ENCODE data around the gene MSI2. TPM values are rescaled to one million over a fixed set of nuclear protein-coding genes. Genes with fewer than 3 reads are reported as not detected.

The MSI2 gene
- total and polyA plus RNA-seq, 12 donors: 25.5 to 135 (median 121) TPM

DNA sequence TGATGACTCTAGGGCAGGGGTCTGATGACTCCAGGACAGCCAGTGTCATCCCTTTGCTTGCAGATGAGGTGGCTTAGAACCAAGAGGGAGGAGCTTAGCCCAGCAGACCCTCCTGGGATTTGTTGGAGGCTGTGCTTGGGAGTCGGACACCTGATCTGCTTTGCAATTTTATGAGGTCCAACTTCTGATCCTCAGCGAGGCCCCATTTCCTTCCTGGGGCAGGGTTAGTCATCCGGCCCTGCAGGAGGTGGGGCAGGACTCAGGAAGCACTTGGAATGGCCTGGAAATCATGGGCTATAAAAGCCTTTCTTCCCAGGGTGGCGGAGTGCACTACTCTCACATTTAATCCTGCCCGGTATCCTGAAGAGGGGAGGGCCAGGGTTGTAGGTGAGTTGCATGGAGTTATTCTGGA lies 168.5 kb downstream of the MSI2 start:
- Histone ChIP-seq H3K4me3 (no peak overlapping the region), H3K4me1 (peaks cover 0 to 55% (median 27%) of the 10 kb centered on the region in 9 donors), H3K27ac (no peak overlapping the region), H3K27me3 (no peaks in the 10 kb centered on the region), H3K9me3 (no peaks in the 10 kb centered on the region), H3K36me3 (no peaks in the 10 kb centered on the region)
- DNase-seq: no peak
- intact Hi-C loops (cut with DNase I): no loop called here
- 47 to 71% methylated on average over 5 of the region's 5 CpGs for WGBS, 2 donors
- TF ChIP-seq, protein P1, sequence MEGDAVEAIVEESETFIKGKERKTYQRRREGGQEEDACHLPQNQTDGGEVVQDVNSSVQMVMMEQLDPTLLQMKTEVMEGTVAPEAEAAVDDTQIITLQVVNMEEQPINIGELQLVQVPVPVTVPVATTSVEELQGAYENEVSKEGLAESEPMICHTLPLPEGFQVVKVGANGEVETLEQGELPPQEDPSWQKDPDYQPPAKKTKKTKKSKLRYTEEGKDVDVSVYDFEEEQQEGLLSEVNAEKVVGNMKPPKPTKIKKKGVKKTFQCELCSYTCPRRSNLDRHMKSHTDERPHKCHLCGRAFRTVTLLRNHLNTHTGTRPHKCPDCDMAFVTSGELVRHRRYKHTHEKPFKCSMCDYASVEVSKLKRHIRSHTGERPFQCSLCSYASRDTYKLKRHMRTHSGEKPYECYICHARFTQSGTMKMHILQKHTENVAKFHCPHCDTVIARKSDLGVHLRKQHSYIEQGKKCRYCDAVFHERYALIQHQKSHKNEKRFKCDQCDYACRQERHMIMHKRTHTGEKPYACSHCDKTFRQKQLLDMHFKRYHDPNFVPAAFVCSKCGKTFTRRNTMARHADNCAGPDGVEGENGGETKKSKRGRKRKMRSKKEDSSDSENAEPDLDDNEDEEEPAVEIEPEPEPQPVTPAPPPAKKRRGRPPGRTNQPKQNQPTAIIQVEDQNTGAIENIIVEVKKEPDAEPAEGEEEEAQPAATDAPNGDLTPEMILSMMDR (IDR thresholded peaks at IDR 0.05): no peak
- peak in 2 of 8 donors; percentile 2 to 60 for ATAC-seq

DNA sequence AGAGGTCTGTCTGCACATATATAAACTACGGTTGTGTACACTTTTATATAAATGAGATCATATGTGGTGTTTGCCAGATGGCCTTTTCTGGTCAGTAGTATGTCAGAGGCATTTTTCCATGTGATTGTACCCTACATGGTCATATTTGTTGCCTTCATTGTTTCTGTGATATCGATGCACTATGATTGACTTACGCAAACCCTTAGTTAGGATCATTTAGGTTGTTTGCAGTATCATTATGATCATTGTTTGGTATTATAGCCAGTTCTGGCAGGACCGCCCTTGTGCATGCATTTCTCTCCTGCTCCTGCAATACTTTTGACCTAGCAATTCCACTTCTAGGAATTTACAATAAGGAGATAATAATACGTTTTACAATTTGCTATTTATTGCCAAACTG lies 169.1 kb downstream of the MSI2 start:
- Histone ChIP-seq H3K36me3 (no peaks in the 10 kb centered on the region), H3K27me3 (no peaks in the 10 kb centered on the region), H3K27ac (no peak overlapping the region), H3K4me1 (peaks cover 0 to 55% (median 27%) of the 10 kb centered on the region in 9 donors), H3K9me3 (no peaks in the 10 kb centered on the region), H3K4me3 (no peak overlapping the region)
- no peak for DNase-seq
- ATAC-seq: no peak
- 84 to 85% methylated on average over 5 of the region's 5 CpGs for WGBS, 2 donors
- intact Hi-C loops (cut with DNase I): no loop called here
- TF ChIP-seq, protein P1 (IDR thresholded peaks at IDR 0.05): no peak

DNA sequence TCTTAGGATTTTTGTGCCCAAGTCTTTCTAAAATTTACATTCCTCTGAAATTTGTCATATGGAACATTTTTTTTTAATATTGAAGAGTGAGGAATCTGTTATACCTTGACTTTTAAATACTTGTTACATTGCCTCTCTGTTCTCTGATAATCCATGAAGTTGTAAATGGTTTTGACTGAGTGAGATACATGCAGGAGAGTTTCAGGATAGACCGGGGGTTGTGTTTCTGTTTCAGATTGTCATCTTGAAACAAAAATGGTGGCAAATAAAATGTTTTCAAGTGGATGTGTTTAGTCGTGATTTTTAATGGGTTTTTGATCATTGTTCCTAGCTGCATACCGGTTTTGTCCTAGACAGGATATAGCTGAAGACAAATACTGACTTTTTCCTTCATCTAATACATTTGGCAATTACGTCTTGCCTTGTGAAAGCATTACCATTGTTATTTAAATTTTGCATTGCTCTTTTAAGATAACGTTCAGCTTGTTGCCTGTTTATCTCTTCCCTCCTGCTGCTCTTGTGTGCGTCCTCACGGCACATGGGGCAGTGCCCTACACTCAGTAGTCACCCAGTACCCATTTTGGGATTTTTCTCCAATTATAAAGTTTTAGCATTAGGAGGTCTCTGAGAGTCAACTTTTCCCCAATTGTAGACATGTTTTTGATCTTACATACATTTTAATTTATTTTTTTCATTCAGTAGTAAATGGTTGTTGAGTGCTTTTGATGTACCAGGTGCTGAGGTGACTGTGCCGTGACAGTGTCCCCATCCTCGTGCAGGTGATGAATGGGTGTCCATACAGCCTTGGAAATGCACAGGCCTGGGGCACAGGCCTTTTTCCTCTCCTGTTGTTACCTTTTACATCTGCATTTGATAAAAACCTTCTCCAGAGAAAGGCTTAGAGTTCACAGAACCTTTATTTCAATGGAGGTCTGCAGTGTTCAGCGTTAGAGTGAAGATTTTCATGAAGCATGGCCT lies 169.9 kb downstream of the MSI2 start:
- H3K36me3 ChIP-seq: no peaks in the 10 kb centered on the region
- DNase-seq (no peak), ATAC-seq (no peak)
- H3K27ac ChIP-seq: no peak overlapping the region
- H3K27me3 ChIP-seq: no peaks in the 10 kb centered on the region
- intact Hi-C loops (cut with DNase I): no loop called here
- H3K4me1 ChIP-seq: peaks cover 0 to 55% (median 27%) of the 10 kb centered on the region in 9 donors
- WGBS, 2 donors: 75 to 81% methylated on average over 10 of the region's 10 CpGs
- no peaks in the 10 kb centered on the region for H3K9me3 ChIP-seq
- no peak overlapping the region for H3K4me3 ChIP-seq
- TF ChIP-seq, protein P1 (IDR thresholded peaks at IDR 0.05): no peak

DNA sequence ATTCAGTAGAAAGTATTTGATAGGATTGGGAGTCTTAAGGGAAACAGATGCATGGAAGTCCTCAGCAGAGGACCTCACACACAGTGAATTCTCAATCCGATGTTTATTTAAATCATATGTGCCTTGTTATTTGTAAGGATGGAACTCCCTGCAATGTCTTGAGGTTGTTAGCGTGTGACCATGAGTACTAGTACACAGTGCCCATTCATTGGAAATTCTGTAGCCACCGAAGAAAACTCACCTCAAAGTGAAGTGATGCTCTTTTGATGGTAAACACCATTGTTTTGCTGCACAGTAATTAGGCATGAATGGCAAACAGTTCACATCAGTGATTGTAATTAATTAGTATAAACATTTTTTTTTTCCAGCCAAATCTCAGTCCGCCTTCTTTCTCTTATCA lies 173.6 kb downstream of the MSI2 start:
- no peak overlapping the region for H3K27ac ChIP-seq
- no peak overlapping the region for H3K4me3 ChIP-seq
- peaks cover 0 to 21% (median 7%) of the 10 kb centered on the region in 9 donors for H3K4me1 ChIP-seq
- no peaks in the 10 kb centered on the region for H3K36me3 ChIP-seq
- 96 to 97% methylated on average over 4 of the region's 4 CpGs for WGBS, 2 donors
- intact Hi-C loops (cut with DNase I): loop anchor here in 2 of 10 donors (10.0 kb wide), 2 partner anchors 165 to 175 kb away; partner anchors contain the start of gene MSI2 (in 1 of the 2)
- H3K9me3 ChIP-seq: no peaks in the 10 kb centered on the region
- DNase-seq (no peak), ATAC-seq (no peak)
- TF ChIP-seq, protein P1 (IDR thresholded peaks at IDR 0.05): no peak
- H3K27me3 ChIP-seq: no peaks in the 10 kb centered on the region
